Suprapubic skin (tissue), 4 donors: ENCODE results near the gene CAMK1D. TPM values are rescaled to one million over a fixed set of nuclear protein-coding genes. Genes with fewer than 3 reads are reported as not detected.

Experiments used
- DNase-seq, 2 donors: peaks; one replicate each; pipeline ENCODE4 v3.0.0-alpha.2; 2019; ENCODE audit warnings: low spot score in 2 of 2
- H3K27ac ChIP-seq: fragments of 200-600 bp; sonication (generic); one replicate; pipeline ENCODE4 v1.5.1; 2019
- H3K27me3 ChIP-seq: fragments of 200-600 bp; sonication (generic); one replicate; pipeline ENCODE4 v1.5.1; 2019
- H3K36me3 ChIP-seq: fragments of 200-600 bp; sonication (generic); one replicate; pipeline ENCODE4 v1.5.1; 2019
- H3K4me1 ChIP-seq: fragments of 200-600 bp; sonication (generic); one replicate; pipeline ENCODE4 v1.5.1; 2019
- H3K4me3 ChIP-seq: fragments of 200-600 bp; sonication (generic); one replicate; pipeline ENCODE4 v1.5.1; 2019; ENCODE audit warnings: mild to moderate bottlenecking
- H3K9me3 ChIP-seq: fragments of 200-600 bp; sonication (generic); one replicate; pipeline ENCODE4 v1.5.1; 2019
- EP300 ChIP-seq: sonication (generic); formaldehyde crosslinking; IDR thresholded peaks from one replicate; pipeline ENCODE4 v1.6.1; 2017; ENCODE audit warnings: antibody characterized with exemption
- POLR2A ChIP-seq, 2 donors: fragments of 450-650 bp; IDR thresholded peaks; one replicate each; pipeline ENCODE4 v1.6.1; 2017; ENCODE audit warnings: antibody characterized with exemption in 2 of 2, mild to moderate bottlenecking in 2 of 2, moderate library complexity in 2 of 2
- POLR2AphosphoS5 ChIP-seq, 3 donors: sonication (generic); formaldehyde crosslinking; IDR thresholded peaks; one replicate each; pipeline ENCODE4 v1.6.1; 2017; ENCODE audit warnings: antibody characterized with exemption in 3 of 3
- WGBS: methylation state at CpG from one replicate; pipeline ENCODE4 v1.1.5; 2018; 5-methylcytosine and 5-hydroxymethylcytosine counted together
- total RNA-seq, 4 donors: library from RNA; depleted of rRNA; stranded (reverse); fragments of >200 nt; gene quantifications; one replicate each; pipeline ENCODE4 v1.1.0, GENCODE V29; 2016
- TF ChIP-seq, protein P1 (sequence below), 2 donors: fragments of 200-600 bp in 1 of 2; fragments of 450-650 bp in 1 of 2; sonication (generic) in 1 of 2; IDR thresholded peaks; one replicate each; pipeline ENCODE4 v1.5.1; 2016 to 2019; ENCODE audit warnings: antibody characterized with exemption in 2 of 2, mild to moderate bottlenecking in 1 of 2, moderate library complexity in 1 of 2

The CAMK1D gene
- total RNA-seq, 4 donors from 2014 or later = 26.4 to 31.3 (median 30.2) TPM

DNA sequence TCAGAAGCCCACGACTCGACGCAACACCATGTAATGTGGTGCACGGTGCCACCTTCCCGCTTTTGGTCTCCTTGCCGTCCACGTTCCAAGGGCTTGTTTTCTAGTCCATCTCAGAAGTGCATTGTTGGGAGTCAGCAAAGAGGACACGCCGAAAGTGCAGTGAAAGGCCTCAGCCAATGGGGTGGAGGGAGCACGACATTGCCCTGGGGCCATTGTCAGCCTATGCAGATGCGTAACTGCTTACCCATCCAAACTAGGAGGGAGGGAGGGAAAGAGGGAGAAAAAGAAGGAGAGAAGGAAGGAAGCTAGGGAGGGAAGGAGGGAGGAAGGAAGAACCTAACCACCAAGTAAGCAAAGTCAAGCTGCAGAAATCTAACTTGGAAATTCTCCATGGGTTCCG lies 449.8 kb downstream of the CAMK1D start:
- Histone ChIP-seq H3K9me3 (no peaks in the 10 kb centered on the region), H3K4me3 (no peak overlapping the region), H3K36me3 (no peaks in the 10 kb centered on the region), H3K27me3 (no peaks in the 10 kb centered on the region), H3K4me1 (no peaks in the 10 kb centered on the region), H3K27ac (no peak overlapping the region)
- 88% methylated on average over 12 of the region's 12 CpGs for WGBS
- TF ChIP-seq POLR2A (IDR thresholded peaks at IDR 0.05) (no peak), EP300 (no peak), POLR2AphosphoS5 (IDR thresholded peaks at IDR 0.05) (no peak)
- TF ChIP-seq, protein P1, sequence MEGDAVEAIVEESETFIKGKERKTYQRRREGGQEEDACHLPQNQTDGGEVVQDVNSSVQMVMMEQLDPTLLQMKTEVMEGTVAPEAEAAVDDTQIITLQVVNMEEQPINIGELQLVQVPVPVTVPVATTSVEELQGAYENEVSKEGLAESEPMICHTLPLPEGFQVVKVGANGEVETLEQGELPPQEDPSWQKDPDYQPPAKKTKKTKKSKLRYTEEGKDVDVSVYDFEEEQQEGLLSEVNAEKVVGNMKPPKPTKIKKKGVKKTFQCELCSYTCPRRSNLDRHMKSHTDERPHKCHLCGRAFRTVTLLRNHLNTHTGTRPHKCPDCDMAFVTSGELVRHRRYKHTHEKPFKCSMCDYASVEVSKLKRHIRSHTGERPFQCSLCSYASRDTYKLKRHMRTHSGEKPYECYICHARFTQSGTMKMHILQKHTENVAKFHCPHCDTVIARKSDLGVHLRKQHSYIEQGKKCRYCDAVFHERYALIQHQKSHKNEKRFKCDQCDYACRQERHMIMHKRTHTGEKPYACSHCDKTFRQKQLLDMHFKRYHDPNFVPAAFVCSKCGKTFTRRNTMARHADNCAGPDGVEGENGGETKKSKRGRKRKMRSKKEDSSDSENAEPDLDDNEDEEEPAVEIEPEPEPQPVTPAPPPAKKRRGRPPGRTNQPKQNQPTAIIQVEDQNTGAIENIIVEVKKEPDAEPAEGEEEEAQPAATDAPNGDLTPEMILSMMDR (IDR thresholded peaks at IDR 0.05) = no peak
- DNase-seq = no peak

DNA sequence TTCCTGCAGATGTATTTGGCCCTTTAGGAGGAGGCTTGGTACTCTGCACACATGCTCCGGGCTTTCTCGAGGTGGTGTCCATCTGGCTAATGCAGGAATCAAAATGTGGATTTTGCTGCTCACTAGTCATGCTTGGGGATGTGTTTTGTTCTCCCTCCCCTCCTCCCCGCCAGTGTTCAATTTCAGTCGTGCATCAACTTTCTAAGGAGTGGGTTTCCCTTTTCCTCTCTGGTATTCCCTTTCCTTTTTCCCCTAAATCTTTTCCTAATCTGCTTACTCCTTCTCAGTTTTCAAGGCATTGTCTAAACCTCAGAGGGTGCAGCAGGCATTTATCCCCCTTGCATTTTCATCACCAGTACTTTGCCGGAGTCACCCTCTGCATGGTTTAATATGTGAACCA lies 450.4 kb downstream of the CAMK1D start:
- no peak for DNase-seq
- H3K4me3 ChIP-seq = no peak overlapping the region
- no peaks in the 10 kb centered on the region for H3K4me1 ChIP-seq
- no peaks in the 10 kb centered on the region for H3K36me3 ChIP-seq
- H3K27me3 ChIP-seq = no peaks in the 10 kb centered on the region
- H3K27ac ChIP-seq = no peak overlapping the region
- no peaks in the 10 kb centered on the region for H3K9me3 ChIP-seq
- TF ChIP-seq, protein P1 (IDR thresholded peaks at IDR 0.05) = no peak
- TF ChIP-seq EP300 (no peak), POLR2A (IDR thresholded peaks at IDR 0.05) (no peak), POLR2AphosphoS5 (IDR thresholded peaks at IDR 0.05) (no peak)
- WGBS = 84% methylated on average over 5 of the region's 5 CpGs

DNA sequence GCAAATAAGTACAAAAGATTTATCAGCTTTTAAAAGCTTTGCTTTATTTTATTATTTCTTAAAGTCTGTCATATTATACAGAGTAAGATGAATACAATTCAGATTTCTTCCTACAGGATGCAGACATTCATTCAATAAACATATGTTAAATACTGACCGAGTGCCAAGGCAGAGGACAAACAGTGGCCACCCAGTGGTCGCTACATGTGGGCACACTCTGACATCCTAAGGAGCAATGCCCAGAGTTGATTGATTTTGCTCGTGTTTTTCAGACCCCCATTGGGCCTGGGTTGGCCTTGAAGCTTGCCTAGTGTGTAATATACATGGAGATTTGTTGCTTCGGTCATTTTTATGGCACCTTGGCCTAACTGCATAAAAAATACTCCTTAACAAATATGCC lies 451.0 kb downstream of the CAMK1D start:
- Histone ChIP-seq H3K9me3 (no peaks in the 10 kb centered on the region), H3K4me3 (no peak overlapping the region), H3K36me3 (no peaks in the 10 kb centered on the region), H3K4me1 (no peaks in the 10 kb centered on the region), H3K27me3 (no peaks in the 10 kb centered on the region), H3K27ac (no peak overlapping the region)
- TF ChIP-seq, protein P1 (IDR thresholded peaks at IDR 0.05) = no peak
- WGBS = 95% methylated on average over 4 of the region's 4 CpGs
- no peak for DNase-seq

DNA sequence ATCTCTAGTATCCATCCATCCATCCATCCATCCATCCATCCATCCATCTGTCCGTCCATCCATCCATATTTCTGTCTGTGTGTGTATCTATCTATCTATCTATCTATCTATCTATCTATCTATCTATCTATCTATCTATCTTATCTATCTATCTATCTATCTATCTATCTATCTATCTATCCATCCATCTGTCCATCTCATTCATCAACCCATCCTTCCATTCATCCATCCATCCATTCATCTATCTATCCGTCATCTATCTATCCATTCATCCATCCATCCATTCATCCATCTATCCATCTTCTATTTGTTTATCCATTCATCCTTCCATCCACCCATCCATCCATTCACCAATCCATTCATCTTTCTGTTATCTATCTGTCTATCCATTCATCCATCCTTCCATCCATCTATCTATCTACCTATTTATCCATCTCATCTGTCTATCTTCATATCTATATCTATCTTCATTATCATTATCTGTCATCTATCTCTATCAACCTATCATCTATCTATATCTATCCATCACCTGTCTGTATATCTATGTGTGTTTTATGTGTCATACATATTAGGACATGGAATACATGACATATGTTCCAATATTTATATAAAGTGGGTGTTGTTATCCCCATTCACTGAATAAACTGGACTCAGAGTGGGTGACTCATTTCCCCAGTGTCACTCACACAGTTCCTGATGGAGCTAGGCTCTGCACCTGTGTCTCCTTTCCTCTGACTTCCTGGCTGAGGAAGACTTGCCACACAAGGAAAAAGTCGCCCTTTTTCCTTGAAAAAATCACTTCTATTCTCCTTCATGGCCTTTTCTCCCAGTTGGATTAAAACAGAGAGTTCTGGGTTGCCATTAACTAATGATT lies 452.1 kb downstream of the CAMK1D start:
- no peak for DNase-seq
- TF ChIP-seq POLR2A (IDR thresholded peaks at IDR 0.05) = no peak
- no peak for TF ChIP-seq EP300
- TF ChIP-seq, protein P1 (IDR thresholded peaks at IDR 0.05) = no peak
- no peak for TF ChIP-seq POLR2AphosphoS5 (IDR thresholded peaks at IDR 0.05)
- no peaks in the 10 kb centered on the region for H3K4me1 ChIP-seq
- WGBS = 92% methylated on average over 3 of the region's 3 CpGs
- no peaks in the 10 kb centered on the region for H3K36me3 ChIP-seq
- no peaks in the 10 kb centered on the region for H3K9me3 ChIP-seq
- no peaks in the 10 kb centered on the region for H3K27me3 ChIP-seq
- H3K27ac ChIP-seq = no peak overlapping the region
- no peak overlapping the region for H3K4me3 ChIP-seq

DNA sequence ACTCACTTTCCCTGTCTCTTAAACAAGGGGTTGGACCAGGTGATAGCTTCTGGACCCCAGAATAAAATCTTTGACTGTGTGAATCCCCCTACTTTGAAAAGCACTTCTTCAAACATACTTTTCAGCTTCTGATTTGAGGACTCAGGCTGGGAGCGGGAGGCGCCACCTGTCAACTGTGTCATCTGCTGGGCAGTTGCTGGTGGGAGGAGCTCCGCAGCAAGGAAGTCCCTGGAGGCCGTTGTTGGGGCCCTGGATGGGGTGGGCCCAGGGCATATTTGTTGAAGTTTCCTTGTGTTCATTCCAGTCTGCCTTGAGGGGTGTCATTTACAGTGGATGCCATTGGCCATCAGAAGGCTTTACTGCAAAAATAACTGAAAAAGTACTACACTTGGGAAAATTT lies 454.4 kb downstream of the CAMK1D start:
- TF ChIP-seq POLR2A (IDR thresholded peaks at IDR 0.05) (no peak), EP300 (no peak), POLR2AphosphoS5 (IDR thresholded peaks at IDR 0.05) (no peak)
- TF ChIP-seq, protein P1 (IDR thresholded peaks at IDR 0.05) = no peak
- H3K9me3 ChIP-seq = no peaks in the 10 kb centered on the region
- DNase-seq = no peak
- H3K36me3 ChIP-seq = no peaks in the 10 kb centered on the region
- no peaks in the 10 kb centered on the region for H3K4me1 ChIP-seq
- H3K27ac ChIP-seq = no peak overlapping the region
- H3K4me3 ChIP-seq = no peak overlapping the region
- 85% methylated on average over 4 of the region's 4 CpGs for WGBS
- H3K27me3 ChIP-seq = no peaks in the 10 kb centered on the region
